Pons (tissue), 1 donor: Measurements from ENCODE around the gene OSBPL10.
"Not testable (repeated sequence)": the region's sequence is repeated elsewhere in the genome, so short reads cannot be mapped to it uniquely, and the experiment has no call there.

Experiments used
- DNase-seq: peaks from one replicate; pipeline ENCODE4 v3.0.0-alpha.2; 2016; ENCODE audit warnings: low spot score

Gene OSBPL10, protein sequence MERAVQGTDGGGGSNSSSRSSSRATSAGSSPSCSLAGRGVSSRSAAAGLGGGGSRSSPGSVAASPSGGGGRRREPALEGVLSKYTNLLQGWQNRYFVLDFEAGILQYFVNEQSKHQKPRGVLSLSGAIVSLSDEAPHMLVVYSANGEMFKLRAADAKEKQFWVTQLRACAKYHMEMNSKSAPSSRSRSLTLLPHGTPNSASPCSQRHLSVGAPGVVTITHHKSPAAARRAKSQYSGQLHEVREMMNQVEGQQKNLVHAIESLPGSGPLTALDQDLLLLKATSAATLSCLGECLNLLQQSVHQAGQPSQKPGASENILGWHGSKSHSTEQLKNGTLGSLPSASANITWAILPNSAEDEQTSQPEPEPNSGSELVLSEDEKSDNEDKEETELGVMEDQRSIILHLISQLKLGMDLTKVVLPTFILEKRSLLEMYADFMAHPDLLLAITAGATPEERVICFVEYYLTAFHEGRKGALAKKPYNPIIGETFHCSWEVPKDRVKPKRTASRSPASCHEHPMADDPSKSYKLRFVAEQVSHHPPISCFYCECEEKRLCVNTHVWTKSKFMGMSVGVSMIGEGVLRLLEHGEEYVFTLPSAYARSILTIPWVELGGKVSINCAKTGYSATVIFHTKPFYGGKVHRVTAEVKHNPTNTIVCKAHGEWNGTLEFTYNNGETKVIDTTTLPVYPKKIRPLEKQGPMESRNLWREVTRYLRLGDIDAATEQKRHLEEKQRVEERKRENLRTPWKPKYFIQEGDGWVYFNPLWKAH

DNA sequence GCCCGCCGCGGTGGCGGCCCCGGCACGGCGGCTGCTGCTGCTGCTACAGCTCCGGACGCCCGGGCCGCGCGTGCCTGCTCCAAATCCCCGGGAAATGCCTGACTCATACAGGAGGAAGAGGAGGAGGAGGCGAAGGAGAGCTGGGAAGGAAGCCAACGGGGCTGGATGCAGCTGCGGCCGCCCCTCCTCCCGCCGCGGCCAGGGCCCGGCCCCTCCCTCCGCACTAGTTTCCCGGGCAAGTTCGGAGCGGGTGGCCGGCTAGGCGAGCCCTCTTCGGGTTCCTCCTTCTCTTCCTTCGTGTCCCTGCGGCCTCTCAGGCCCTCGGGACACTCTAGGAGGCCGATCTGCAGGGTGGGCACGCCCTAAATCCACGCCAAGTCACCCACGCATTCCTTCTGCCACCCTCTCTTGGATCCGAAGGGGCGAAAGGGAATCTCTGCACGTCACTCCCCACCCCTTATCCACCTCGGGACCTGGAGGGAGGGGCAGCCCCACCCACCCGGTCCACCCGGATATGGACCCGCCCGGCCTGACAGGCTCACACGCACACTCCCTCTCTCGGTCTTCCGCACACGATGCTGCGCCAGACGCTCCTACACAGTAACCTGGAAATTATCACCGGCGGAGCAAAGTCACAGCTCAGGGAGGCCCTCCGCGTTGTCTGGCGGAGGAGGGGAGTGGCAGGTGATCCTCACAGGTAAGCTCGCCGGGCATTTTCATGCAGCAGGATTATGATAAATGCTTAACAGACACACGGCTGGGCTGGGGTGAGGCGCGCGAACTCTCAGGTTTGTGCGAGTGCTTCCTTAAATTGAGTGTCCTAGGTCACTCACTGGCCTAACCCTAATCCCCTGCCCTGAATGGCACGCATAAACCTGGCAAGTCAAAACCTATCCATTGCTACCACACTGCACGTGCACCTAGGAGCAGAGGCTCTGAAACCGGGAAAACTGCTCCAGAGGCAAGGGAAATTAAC lies at the start of gene OSBPL10, which contains the start of gene ZNF860:
TSS of gene OSBPL10 (minus strand) at position 57 of the 976 bp plus-strand sequence. CDS start 83 bp downstream, outside the sequence.
TSS of gene ZNF860 (plus strand) at position 545 of the 976 bp plus-strand sequence. CDS start 7,330 bp downstream, outside the sequence.
- DNase-seq: peak; percentile 34

DNA sequence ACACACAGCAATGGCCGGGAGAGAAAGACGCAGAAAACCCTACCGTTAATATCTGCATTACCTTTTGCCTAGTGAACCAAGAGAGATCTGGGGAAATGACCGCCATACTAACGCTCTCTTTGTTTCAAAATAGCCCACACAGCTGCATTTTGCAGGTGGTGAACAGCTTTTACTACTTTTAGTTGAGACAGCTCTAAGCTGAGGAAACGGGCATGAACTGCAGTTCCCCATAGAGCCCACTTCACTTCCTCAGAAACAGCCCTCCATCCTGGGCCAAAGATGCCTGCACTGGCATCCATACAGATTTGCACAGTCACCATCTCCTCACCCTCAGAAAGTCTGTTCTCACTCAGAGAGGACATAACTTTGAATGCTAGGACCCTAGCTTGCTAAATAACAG lies 45.5 kb upstream of the OSBPL10 start:
- no peak for DNase-seq

DNA sequence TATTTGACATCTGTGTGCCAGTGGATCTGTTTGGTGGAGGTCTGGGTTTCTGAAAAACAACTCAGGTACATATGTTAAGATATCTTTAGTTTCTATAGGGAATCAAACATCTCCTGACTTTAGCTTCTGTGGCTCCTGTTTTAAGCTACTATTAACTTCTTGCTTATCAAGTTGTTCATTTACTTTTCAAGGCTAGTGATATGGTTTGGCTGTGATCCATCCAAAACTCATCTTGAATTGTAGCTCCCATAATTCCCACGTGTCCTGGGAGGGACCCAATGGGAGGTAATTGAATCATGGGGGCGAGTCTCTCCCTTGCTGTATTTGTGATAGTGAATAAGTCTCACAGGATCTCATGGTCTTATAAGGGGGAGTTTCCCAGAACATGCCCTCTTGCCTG lies 41.9 kb upstream of the OSBPL10 start:
- DNase-seq: no peak

DNA sequence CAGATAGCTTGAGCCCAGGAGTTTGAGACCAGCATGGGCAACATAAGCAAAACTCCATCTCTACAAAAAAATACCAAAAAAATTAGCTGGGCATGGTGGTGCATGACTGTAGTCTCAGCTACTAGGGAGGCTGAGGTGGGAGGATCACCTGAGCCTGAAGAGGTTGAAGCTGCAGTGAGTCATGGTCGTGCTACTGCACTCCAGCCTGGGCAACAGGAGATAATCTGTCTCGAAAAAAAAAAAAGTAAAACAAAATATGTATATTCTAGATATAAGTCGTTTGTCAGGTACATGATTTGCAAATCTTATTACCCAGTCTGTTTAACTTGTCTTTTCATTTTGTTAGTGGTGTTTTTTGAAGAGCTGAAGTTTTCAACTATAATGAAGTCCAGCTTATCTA lies 40.7 kb upstream of the OSBPL10 start:
- no peak for DNase-seq

DNA sequence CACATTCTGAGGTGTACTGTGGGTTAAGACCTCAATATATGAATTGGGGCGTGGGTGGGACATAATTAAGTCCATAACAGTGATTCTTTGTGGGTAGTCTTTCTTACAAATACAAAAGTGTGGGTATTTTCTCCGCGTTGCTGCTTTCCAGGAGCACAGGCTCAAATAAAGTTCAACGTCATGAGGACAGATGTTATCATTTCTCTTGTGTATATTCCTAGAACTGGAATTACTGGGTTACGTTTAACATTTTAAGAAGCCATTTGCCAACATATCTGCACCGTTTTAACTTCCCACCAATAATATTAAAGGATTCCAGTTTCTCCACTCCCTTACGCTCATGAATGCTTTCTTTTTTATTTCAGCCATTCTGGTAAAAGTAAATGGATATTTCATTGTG lies 40.1 kb upstream of the OSBPL10 start:
- no peak for DNase-seq

DNA sequence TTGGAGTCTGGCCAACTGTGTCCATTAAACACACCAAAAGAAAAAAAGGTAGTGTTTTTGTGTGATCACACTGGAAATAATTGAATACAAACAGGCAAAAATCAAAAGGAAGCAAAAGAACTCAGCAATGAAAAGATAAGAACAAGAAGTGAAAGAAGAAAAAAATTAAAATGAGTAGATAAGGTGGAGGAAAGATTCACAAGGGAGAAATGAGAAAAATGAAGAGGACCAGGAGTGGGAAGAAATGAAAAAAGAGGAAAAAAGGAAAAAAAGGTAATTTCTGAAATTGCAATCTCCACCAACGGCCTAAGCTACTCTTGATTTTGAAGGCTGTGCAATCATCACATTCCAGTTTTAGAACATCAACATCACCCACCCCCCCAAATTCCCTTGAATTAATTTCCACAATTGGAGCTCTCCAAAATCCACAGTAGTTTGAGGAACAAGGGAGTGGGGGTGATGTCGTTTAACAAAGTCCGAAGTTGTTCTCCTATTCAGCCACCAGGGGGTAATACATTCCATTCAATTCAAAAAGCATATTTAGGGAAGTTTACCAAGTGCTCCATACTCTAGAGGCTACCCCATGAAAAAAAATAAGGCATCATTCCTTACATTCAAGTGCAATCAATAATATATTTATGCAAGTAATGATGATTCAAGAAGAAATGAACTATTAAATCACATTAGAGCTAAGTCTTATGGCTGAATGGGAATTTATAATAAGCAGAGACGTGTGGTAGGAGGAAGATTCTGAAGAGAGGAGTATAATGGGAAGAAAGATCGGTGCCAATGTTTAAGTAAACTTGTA lies 37.9 kb upstream of the OSBPL10 start:
- peak; percentile 80 for DNase-seq

DNA sequence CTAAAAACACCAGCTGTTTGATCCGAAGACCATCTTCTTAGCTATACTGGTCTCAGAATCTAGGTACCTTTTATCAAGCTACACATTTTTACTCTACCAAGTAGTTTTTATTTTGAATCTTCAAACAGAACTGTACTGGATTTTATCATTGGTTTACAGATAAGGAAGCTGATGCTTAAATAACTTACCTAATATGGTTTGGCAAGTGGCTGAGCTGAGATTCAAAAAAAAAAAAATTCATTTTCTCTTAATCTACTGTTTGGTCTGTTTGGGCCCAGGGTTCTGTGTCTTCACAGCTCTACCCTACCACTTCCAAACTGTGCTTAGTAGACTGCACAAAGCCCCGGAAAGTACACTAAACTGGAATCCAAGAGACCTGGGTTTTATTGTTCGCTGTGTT lies 36.2 kb upstream of the OSBPL10 start:
- DNase-seq: no peak

DNA sequence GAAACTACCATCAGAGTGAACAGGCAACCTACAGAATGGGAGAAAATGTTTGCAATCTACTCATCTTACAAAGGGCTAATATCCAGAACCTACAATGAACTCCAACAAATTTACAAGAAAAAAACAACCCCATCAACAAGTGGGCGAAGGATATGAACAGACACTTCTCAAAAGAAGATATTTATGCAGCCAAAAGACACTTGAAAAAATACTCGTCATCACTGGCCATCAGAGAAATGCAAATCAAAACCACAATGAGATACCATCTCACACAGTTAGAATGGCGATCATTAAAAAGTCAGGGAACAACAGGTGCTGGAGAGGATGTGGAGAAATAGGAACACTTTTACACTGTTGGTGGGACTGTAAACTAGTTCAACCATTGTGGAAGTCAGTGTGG lies 34.6 kb upstream of the OSBPL10 start:
- DNase-seq: not testable (repeated sequence)

DNA sequence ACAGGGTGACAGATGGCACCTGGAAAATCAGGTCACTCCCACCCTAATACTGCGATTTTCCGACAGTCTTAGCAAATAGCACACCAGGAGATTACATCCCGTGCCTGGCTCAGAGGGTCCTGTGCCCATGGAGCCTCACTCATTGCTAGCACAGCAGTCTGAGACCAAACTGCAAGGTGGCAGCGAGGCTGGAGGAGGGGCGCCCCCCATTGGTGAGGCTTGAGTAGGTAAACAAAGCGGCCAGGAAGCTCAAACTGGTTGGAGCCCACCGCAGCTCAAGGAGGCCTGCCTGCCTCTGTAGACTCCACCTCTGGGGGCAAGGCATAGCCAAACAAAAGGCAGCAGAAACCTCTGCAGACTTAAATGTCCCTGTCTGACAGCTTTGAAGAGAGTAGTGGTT lies 29.6 kb upstream of the OSBPL10 start:
- not testable (repeated sequence) for DNase-seq

DNA sequence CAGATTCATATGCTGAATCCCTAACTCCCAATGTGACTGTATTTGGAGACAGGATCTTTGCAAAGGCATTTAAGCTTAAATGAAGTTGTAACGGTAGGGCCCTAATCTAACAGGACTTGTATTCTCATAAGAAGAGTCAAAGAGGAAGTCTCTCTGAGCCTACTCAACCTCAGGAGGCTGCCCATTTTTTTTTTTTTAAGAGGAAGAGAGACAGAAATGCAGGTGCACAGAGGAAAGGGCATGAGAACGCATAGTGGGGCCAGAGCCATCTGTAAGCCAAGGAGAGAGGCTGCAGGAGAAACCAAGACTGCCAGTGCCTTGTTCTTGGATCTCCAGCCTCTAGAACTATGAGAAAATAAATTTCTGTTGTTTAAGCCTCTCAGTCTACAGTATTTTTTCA lies 28.9 kb upstream of the OSBPL10 start:
- DNase-seq: no peak

DNA sequence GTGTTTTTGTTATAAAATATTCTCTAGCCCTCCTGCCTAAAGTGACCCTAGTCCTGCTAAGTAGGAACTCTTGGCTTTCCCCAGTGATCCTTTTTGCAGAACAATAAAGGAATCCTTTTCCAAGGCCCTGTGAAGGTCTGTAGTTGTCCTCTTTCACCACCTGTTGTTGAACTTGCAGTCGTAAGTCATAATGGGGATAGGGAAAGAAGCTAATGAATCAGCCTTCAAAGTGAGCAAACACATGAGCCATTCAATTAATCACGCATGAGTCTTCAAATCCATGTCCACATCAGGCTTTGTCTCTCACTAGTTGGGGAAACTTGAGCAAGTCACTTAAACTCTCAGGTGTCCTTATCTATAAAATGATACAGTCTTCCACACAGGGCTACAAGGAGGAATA lies 28.0 kb upstream of the OSBPL10 start:
- DNase-seq: no peak

DNA sequence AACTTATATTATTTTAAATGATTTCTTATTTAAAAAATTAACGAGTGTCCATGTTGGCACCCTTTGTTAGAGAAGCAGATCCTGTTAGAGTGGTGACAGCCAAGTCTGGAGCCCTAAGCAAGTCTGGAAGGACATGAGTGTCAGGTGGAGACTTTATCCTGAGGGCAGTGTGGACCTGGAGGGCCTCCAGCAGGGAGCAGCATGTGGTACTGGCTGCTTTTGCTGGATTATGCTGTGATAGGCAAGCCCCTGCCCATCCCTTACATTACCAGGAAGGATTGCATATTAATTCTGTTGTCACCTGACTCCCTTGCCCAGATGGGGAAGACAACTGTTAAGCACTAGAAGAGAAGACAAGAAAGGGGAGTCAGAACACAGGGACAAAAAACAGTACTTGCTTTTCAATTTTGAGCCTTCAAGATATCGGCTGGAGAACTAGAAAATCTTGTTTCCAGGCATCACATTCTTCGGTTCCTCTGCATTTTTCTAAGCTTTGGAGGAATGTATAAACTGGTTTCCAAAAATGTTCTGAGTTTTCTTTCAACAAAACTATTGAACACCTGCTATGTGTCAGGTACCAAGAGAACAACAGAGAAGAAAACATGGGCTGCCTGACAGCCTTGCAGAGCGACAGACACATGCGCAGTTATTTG lies 23.2 kb upstream of the OSBPL10 start:
- no peak for DNase-seq

DNA sequence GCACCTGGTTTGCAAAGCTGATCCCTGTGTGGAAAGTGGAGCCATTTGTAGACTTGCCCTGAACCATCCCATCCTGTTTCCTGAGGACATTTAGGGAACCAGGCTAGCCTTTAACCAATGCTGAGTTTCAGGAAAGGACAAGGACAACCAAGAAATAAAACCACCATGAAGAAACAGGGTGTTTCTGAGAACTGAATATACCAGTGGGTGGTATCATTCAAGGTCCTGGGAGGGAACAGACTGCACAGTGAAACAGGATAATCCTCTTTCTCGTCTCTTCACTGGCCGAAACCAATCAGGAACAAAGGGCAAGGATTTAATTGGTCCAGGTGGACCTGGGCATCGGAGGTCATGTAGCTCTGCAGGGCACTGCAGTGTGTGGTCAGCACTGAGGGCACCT lies 22.3 kb upstream of the OSBPL10 start:
- DNase-seq: no peak

DNA sequence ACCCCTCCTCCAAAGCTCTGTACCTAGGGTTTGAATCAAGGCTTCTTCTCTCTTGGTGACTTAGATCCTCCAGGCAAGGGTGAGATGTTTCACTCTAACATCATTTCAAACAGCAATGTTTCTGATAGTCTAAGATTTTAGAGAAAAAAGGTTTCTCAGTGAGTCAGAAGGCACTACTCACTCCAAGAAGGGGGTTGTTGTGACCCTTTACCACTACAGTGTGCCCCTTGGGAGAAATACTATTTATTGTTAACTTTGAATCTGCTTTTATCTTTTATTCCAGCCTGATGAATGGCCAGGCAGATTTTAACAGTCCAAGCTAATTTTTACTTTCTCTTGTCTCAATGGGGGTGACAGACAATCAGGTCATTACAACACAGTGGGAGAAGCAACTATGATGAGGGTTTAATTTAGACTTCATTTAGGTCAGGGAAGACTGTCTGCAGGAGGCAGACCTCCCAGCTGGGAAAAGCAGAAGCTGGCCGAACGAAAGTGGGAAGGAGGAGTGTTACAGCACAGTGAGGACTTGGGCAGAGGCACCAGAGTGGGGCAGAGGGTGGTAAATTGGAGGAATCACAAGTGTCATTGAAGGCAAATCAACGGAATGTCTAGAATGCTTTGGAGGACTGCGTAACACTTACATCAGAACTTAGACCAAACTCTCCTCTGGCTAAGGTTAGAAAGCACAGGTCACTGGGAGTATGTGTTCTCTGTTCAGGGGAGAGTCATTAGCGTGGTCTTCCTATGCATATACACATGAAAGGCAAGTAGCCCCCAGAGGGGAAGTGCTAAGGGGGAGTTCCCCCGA lies 21.7 kb upstream of the OSBPL10 start:
- no peak for DNase-seq

DNA sequence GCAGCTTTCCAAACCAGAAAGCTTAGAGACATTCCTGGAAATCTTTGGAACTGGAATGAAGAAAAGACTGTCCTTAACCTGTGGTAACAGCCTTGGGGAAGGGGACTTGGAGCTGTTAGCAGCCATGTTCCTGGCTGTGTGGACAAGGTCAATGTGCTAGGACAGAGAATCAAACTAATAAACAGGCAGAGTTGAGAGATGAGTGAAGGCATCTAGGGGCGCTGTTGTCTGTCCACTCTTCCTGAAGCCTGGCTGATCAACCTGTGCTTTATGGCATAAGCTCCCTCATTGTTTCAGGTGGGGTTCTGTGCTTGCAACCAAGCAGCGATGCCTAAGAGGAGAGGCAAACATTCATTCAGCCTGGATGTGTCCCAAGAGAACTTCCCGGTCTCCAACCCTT lies 19.8 kb upstream of the OSBPL10 start:
- no peak for DNase-seq

DNA sequence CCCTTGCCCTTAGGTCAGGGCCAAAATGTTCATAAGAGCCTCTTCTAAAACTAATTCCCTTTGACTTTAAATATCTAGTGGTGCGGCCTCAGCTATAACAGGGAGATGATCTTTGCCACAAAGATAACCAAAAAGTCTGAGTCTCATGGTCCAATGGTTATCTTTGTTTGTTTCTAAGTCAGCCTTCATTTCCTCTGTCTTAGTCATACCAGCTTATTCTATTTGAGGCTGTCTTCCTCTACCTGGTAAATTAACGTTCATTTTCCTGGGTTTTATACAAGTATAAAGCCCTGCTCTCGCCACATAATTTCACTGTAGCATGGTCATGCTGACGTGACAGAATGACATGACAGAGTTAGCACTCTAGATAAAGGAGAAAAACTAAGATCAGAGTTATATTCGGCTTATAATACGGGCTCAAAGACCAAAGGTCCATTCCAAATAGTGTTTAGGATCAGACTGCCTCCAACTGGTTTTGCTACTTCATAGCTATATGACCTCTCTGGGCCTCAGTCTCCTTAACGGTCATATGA lies 18.9 kb upstream of the OSBPL10 start:
- DNase-seq: no peak

DNA sequence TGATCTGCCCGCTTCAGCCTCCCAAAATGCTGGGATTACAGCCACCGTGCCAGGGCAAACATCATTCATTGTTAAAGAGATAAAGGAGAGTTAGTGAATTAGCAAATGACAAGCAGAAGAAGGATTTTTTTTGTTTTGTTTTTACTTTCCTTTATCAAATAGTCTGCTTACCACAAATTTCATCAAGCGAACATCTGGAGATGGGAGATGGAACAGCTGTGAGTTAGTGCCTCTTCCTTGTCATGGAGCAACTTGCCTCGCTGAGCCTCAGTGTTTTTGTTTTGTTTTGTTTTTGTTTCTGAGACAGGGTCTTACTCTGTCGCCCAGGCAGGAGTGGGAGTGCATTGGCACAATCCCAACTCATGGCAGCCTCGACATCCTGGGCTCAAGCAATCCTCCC lies 16.4 kb upstream of the OSBPL10 start:
- DNase-seq: no peak

DNA sequence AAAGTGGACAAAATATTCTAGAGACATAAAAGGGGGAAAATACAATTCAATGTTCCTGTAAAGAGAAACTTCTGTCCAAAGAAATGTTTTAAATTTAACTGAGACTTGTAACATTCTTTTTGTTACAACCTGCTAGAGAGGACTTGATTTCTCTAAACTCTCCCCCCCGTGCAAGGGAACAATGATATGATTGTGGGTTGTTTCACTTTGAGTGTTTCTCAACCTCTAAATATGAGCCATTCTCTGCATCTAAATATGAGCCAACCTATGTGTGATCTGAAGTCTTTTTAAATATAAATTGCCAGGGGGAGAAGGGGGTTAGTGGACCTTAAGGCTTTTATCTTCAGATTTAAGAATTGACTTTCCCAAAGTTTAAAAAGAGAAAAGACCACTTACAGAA lies 15.1 kb upstream of the OSBPL10 start:
- DNase-seq: no peak

DNA sequence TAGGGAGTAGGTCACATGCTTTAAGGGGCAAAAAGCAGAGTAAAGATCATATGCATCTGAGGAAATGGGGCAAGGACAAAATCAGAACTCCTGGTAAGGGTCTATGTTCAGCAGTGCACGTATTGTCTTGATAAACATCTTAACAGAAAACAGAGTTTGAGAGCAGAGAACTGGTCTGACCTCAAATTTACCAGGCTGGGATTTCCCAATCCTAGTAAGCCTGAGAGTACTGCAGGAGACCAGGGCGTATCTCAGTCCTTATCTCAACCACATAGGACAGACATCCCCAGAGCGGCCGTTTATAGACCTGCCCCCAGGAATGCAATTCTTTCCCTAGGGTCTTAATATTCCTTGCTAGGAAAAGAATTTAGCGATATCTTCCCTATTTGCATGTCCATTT lies 14.0 kb upstream of the OSBPL10 start:
- DNase-seq: not testable (repeated sequence)

DNA sequence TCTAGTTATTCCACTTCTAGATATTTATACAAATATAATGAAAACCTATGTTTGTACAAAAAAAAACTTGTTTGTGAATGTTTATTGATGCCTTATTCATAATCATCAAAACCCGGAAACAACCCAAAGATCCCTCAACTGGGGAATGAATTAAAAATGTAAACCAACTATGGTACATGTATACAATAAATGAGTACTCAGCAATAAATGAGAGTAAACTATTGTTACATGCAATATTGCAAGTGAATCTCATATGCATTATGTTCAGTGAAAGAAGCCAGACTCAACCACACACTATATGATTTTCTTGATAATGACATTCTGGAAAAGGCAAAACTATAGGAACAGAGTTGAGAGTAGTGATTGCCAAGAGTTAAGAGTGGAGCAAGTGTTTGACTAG lies 12.8 kb upstream of the OSBPL10 start:
- no peak for DNase-seq
